ENCODE results near the gene NME3. TPM values are rescaled to one million over a fixed set of nuclear protein-coding genes. Genes with fewer than 3 reads are reported as not detected.

The NME3 gene
- total RNA-seq, 1 experiment from 2014 or later = 76.9 TPM

- H4K5ac ChIP-seq (ENCODE audit: insufficient read length, low read depth, low read length) = no peak overlapping the region
- H3K23ac ChIP-seq (ENCODE audit: insufficient read length, low read depth, low read length) = no peak overlapping the region
- no peak overlapping the region for H2AFZ ChIP-seq (ENCODE audit: low read length)
- H3K23me2 ChIP-seq (ENCODE audit: insufficient read length, low read depth, low read length, poor library complexity, severe bottlenecking) = peaks cover 10% of the 10 kb centered on the region
- H3K79me2 ChIP-seq (ENCODE audit: insufficient read depth, low read length) = no peaks in the 10 kb centered on the region; the same call in 1 of the 2 replicates
- H4K8ac ChIP-seq (replicated peaks; ENCODE audit: insufficient read length, low read depth, low read length) = no peak overlapping the region
- no peak overlapping the region for H2BK12ac ChIP-seq (ENCODE audit: insufficient read length, low read depth, low read length)
- H2AK5ac ChIP-seq (ENCODE audit: insufficient read length, low read length) = no peak overlapping the region
- H3K18ac ChIP-seq (ENCODE audit: insufficient read length, low read depth, low read length) = no peak overlapping the region
- no peak overlapping the region for H2BK20ac ChIP-seq (ENCODE audit: low read depth, low read length, poor library complexity, severe bottlenecking)
- Mint-ChIP-seq H3K27ac (peak overlapping the region in 1 of 3 experiments; percentile 76; a peak in 1 of 7 replicates), H3K4me3 (no peak overlapping the region), H3K27me3 (ENCODE audit: low read depth) (peaks cover 2% of the 10 kb centered on the region; the same call in 1 of the 2 replicates), H3K9me3 (no peaks in the 10 kb centered on the region), H3K4me1 (peaks cover 7 to 18% of the 10 kb centered on the region in 2 experiments), H3K36me3 (ENCODE audit: insufficient read depth in 1 of 3, low read depth in 3 of 3) (peaks cover 5 to 48% (median 13%) of the 10 kb centered on the region in 3 experiments; a peak in 5 of 7 replicates)
- H3K56ac ChIP-seq (ENCODE audit: insufficient read length, low read depth, low read length) = no peak overlapping the region
- H3K79me1 ChIP-seq (ENCODE audit: insufficient read depth, low read depth, low read length, poor library complexity, severe bottlenecking) = peaks cover 5% of the 10 kb centered on the region
- DNase-seq = no peak
- no peaks in the 10 kb centered on the region for H3K27me3 ChIP-seq (ENCODE audit: insufficient read depth, low read length)
- no peak overlapping the region for H2BK120ac ChIP-seq (ENCODE audit: low read depth, low read length, poor library complexity, severe bottlenecking)
- no peaks in the 10 kb centered on the region for H3K4me1 ChIP-seq (ENCODE audit: insufficient read depth, low read length)
- no peaks in the 10 kb centered on the region for H4K20me1 ChIP-seq (ENCODE audit: control insufficient read depth, insufficient read depth, insufficient read length)
- no peak overlapping the region for H3K4ac ChIP-seq (ENCODE audit: low read depth, low read length)
- no peak overlapping the region for H3K27ac ChIP-seq (ENCODE audit: insufficient read length, low read depth, low read length)
- no peak for TF ChIP-seq CTCF (conservative IDR thresholded peaks at IDR 0.05)
- no peak overlapping the region for H4K91ac ChIP-seq (ENCODE audit: insufficient read length, low read depth, low read length)
- no peak overlapping the region for H2BK5ac ChIP-seq (ENCODE audit: insufficient read length, low read length)
- H3K9me3 ChIP-seq (ENCODE audit: control insufficient read depth, low read depth, low read length) = no peaks in the 10 kb centered on the region
- no peak overlapping the region for H3K4me2 ChIP-seq (ENCODE audit: insufficient read depth, insufficient read length, low read length)
- H3K14ac ChIP-seq (ENCODE audit: insufficient read depth, low read length) = no peak overlapping the region
- no peak overlapping the region for H3K9ac ChIP-seq (ENCODE audit: extremely low read depth, insufficient read length, low read length)
- H2BK15ac ChIP-seq (ENCODE audit: low read depth, low read length) = no peak overlapping the region
- WGBS (ENCODE audit: extremely low coverage, insufficient read length, low lambda C conversion rate) = no CpG with 5 or more reads among the region's 22 CpGs
- no peak overlapping the region for H3T11ph ChIP-seq (ENCODE audit: low read length)
Observed at GRCh38 chr16:1776991-1777374, 5.6 kb upstream of the NME3 start.

Data from H9 (cell line).